HG02943 (cell line): ENCODE measurements around the gene CDK10.
A peak's percentile ranks its signal among the peaks of the same experiment; 100 is the strongest.
"Not testable (repeated sequence)": the region's sequence is repeated elsewhere in the genome, so short reads cannot be mapped to it uniquely, and the experiment has no call there.

Experiments
- ATAC-seq: cut with Tn5 transposase; IDR thresholded peaks from one replicate; pipeline ENCODE4 v1.9.1; 2021; ENCODE audit warnings: mild to moderate bottlenecking, low read depth, moderate library complexity; ENCODE audit not compliant: unreplicated experiment

Gene CDK10

DNA sequence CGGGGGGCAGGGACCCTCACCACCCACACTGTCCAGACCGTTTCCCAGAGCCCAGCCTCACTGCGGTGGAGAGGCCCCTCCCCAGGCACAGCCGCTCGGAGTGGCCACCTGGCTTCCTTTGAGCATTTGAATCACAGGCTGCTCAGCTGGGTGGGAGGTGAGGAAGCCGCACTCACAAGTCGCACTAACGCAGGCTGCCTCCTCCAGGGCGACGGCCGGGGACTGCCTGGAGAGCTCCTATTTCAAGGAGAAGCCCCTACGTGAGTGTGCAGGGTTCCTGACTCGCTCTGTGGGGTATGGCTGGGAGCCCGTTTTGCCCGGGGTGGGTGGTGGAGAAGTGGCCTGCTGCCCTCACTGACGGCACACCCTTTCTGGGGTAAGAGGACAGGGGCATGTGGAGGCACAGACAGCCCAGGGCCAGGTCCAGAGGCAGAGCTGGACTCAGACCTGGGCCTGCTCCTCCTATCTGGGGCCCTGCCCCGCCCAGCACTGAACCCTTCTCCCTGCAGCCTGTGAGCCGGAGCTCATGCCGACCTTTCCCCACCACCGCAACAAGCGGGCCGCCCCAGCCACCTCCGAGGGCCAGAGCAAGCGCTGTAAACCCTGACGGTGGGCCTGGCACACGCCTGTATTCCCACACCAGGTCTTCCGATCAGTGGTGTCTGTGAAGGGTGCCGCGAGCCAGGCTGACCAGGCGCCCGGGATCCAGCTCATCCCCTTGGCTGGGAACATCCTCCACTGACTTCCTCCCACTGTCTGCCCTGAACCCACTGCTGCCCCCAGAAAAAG lies 8.8 kb downstream of the CDK10 start:
- no peak for ATAC-seq

DNA sequence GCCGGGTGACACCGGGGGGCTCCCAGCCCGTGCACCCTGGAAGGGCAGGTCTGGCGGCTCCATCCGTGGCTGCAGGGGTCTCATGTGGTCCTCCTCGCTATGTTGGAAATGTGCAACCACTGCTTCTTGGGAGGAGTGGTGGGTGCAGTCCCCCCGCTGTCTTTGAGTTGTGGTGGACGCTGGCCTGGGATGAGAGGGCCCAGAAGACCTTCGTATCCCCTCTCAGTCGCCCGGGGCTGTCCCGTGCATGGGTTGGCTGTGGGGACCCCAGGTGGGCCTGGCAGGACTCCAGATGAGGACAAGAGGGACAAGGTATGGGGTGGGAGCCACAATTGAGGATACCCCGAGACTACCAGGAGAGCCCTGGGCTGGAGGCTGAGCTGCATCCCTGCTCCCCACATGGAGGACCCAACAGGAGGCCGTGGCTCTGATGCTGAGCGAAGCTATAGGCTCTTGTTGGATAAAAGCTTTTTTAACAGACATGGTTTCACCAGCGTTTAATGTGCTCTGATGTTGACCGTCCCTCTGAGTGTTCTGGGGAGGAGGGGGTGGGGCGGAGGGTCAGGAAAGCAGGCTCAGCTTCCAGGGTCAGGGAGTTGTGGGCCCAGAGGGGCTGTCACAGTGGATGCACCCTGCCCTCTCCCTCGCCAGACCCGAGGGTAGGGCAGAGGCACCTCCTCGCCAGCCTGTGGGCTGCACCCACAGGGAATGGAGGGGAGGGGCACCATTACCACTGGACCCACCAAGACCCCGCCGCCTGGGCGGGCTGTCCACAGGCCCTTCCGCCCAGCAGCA lies 9.6 kb downstream of the CDK10 start:
- ATAC-seq, result no peak

DNA sequence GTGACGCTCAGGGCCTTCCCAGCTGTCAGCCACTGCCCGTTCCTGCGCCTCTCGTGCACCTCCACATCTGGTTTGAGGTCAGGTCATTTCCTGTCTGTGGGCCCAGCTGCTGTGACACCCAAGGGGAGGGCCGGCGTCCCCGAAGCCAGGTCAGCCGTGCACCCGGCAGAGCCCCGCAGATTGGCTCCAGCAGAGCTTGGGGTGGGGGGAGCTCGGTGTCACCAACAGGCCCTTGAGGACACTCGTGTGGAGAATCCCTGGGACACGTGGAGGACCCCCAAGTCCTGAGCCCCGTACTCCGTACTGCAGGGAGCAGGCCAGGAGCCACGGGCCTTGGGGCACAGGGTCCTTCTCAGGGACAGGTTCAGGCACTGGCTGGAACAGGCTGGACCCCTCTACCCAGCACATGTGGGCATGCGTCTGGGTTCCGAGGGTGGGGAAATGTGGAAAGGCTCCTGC lies 10.2 kb downstream of the CDK10 start:
- ATAC-seq, result no peak

DNA sequence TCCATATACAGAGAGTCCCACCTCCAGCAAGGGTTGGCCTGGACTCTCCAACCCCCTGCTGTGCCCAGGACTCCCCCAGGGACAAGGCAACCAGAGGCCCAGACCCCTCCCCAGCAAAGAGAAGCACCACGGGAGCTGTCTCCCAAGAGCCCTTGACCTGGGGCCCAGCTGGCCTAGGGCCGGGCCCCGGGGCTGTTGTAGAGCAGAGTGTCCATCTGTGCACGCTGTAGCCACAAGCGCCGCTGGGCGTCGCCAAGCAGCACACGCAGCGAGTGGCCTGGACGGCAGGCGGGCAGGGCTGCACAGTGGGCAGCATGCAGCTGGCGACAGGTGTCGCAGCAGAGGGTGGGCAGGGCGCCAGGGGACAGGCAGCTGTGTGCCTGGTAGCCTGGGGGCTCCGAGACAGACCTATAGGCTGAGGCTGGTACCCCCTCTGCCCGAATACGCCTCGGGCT lies 10.7 kb downstream of the CDK10 start:
- no peak for ATAC-seq

GRCh38 chr16:89697616-89698331 lies 11.3 kb downstream of the CDK10 start:
- no peak for ATAC-seq

DNA sequence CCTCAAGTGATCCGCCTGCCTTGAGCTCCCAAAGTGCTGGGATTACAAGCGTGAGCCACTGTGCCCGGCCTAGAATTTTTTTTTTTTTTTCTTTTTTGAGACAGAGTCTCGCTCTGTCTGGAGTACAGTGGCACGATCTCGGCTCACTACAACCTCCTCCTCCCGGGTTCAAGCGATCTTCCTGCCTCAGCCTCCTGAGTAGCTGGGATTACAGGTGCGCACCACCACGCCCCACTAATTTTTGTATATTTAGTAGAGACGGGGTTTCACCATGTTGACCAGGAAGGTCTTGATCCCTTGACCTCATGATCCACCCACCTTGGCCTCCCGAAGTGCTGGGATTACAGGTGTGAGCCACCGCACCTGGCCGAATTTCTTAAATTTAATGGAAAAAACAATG lies 12.2 kb downstream of the CDK10 start:
- ATAC-seq, result not testable (repeated sequence)

- ATAC-seq, result not testable (repeated sequence)
These were observed 13.2 kb downstream of the CDK10 start for GRCh38 chr16:89699629-89700099.

DNA sequence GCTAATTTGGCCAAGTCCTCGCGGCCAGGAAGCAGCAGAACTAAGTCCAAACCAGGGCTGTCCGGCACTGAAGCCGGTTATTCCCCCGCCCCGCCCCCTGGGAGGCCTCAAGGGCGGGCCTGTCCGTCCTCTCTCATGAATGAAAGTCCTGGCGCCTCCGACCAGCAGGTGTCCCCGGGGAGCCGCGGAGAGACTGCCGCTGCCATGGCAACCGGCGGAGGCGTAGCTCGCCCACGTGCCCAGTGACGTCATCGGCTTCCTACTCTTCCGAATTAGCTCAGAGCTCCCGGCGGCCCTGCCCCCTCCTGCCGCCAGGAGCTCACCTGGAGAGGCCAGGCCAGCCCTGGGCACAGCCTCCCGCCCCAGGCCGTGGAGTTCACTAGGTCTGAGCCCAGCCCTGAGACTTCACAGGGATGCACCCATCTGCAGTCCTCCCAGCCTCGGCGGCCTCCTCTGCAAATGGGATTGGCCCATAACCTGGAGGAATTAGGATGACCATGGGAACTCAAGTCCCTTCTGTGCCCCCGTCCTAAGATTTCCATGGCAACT lies 13.7 kb downstream of the CDK10 start:
- peak; percentile 36 for ATAC-seq

- no peak for ATAC-seq
These were observed 14.3 kb downstream of the CDK10 start for GRCh38 chr16:89700649-89701424.

- ATAC-seq, result peak; percentile 61
These were observed 15.2 kb downstream of the CDK10 start, which contains the start of gene SPATA2L for GRCh38 chr16:89701425-89702406. SPATA2L (minus strand) TSS chr16:89701705; CDS start chr16:89701232, 473 bp downstream.

GRCh38 chr16:89704281-89704680 lies 17.8 kb downstream of the CDK10 start:
- no peak for ATAC-seq

DNA sequence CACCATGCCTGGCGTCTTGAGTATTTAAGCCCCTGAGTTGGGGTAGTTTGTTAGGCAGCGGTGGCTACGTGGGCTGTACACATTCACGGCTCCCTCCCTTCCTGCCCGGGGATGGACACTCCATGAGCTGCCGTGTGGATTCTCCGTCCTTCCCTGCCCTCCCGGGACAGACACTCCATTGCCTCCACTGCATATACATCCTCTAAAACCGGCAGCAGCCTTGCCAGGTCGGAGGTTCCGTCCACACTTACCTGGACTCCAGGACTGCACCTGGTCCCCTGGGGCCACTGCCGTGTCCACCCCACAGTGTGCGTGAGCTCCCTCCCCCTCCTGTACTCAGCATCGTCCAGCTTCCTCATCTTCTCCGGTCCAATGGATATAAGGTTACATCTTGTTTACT lies 18.5 kb downstream of the CDK10 start:
- no peak for ATAC-seq

- no peak for ATAC-seq
These were observed 20.2 kb downstream of the CDK10 start for GRCh38 chr16:89706518-89707260.

- ATAC-seq, result no peak
These were observed 21.2 kb downstream of the CDK10 start for GRCh38 chr16:89707695-89708094.

- ATAC-seq, result no peak
These were observed 22.0 kb downstream of the CDK10 start for GRCh38 chr16:89708481-89708931.

DNA sequence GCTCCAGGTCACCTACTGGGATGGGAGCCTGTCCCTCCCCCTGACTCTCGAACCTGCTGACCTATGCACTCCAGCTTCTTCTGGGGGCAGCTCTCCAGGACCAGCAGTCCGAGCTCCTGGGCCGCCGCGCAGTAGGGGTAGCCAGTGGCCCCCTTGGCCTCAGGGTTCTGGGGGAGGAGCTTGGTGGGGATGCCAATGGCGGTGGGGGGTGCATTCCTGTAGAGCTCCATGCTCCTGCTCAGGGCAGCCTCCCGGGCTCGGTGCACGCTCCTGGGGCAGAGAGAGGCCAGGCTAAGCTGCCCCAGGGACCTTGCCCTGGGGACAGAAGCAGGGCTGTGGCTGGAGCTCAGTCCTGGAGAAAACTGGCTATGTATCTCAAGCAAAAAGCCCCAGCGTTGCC lies 22.7 kb downstream of the CDK10 start:
- no peak for ATAC-seq

- ATAC-seq, result no peak
These were observed 23.4 kb downstream of the CDK10 start for GRCh38 chr16:89709716-89710432.
